Keratinocyte (primary cell): ENCODE results near the gene IFFO2. TPM values are rescaled to one million over a fixed set of nuclear protein-coding genes. Genes with fewer than 3 reads are reported as not detected.

Experiments used
- DNase-seq: peaks from one replicate; pipeline ENCODE4 v3.0.0-alpha.2; 2011; ENCODE audit warnings: low read depth, missing footprints, low spot score
- FAIRE-seq: peaks from 2 replicates; lab custom pipeline; 2011; peaks lifted over from hg19 to GRCh38; lab: Jason Lieb, UNC
- H2AFZ ChIP-seq: 2 replicates; pipeline ENCODE4 v1.6.0; 2012; ENCODE audit warnings: low read length, control low read depth, inconsistent platforms; ENCODE audit not compliant: control insufficient read depth
- H3K27ac ChIP-seq: 2 replicates; pipeline ENCODE4 v1.5.1; 2011; ENCODE audit warnings: low read length; ENCODE audit not compliant: control insufficient read depth, insufficient read depth
- H3K27me3 ChIP-seq: 3 replicates; pipeline ENCODE4 v1.6.0; 2011; ENCODE audit warnings: low read length; ENCODE audit not compliant: control insufficient read depth, insufficient read depth; ENCODE audit errors: extremely low read depth
- H3K36me3 ChIP-seq, 2 experiments: 2 replicates in 1 of 2; 3 replicates in 1 of 2; pipeline ENCODE4 v1.5.1; 2011; ENCODE audit warnings: low read length in 2 of 2, mild to moderate bottlenecking in 1 of 2; ENCODE audit not compliant: control insufficient read depth in 2 of 2, insufficient read depth in 2 of 2; ENCODE audit errors: extremely low read depth in 1 of 2
- H3K4me1 ChIP-seq: 3 replicates; pipeline ENCODE4 v1.5.1; 2011; ENCODE audit warnings: low read length; ENCODE audit not compliant: control insufficient read depth, insufficient read depth; ENCODE audit errors: extremely low read depth
- H3K4me2 ChIP-seq: 3 replicates; pipeline ENCODE4 v1.6.0; 2011; ENCODE audit warnings: low read depth, low read length; ENCODE audit not compliant: control insufficient read depth, insufficient read depth; ENCODE audit errors: extremely low read depth
- H3K4me3 ChIP-seq, 3 experiments: fragments of 200-600 bp in 1 of 3; sonication (generic) in 1 of 3; 2 replicates in 2 of 3; 3 replicates in 1 of 3; pipeline ENCODE4 v1.5.1; 2011 to 2016; ENCODE audit warnings: low read length in 3 of 3, mild to moderate bottlenecking in 3 of 3, control low read depth in 2 of 3, inconsistent platforms in 1 of 3, low read depth in 1 of 3, mixed read lengths in 1 of 3, mixed run types in 1 of 3, moderate library complexity in 1 of 3; ENCODE audit not compliant: control insufficient read depth in 2 of 3, insufficient read depth in 2 of 3; ENCODE audit errors: extremely low read depth in 1 of 3
- H3K79me2 ChIP-seq: 2 replicates; pipeline ENCODE4 v1.6.0; 2012; ENCODE audit warnings: low read length; ENCODE audit not compliant: control insufficient read depth, insufficient read depth
- H3K9ac ChIP-seq: 3 replicates; pipeline ENCODE4 v1.6.0; 2011; ENCODE audit warnings: low read length; ENCODE audit not compliant: control insufficient read depth, insufficient read depth; ENCODE audit errors: extremely low read depth
- H3K9me1 ChIP-seq: 3 replicates; pipeline ENCODE4 v1.6.0; 2011; ENCODE audit warnings: low read length; ENCODE audit not compliant: control insufficient read depth, insufficient read depth; ENCODE audit errors: extremely low read depth
- H3K9me3 ChIP-seq: 2 replicates; pipeline ENCODE4 v1.5.1; 2012; ENCODE audit warnings: low read depth, low read length; ENCODE audit not compliant: control insufficient read depth
- H4K20me1 ChIP-seq: 3 replicates; pipeline ENCODE4 v1.6.0; 2011; ENCODE audit warnings: low read length; ENCODE audit not compliant: control insufficient read depth, insufficient read depth; ENCODE audit errors: extremely low read depth
- EZH2 ChIP-seq: IDR thresholded peaks from one replicate; pipeline ENCODE4 v1.6.1; 2012; ENCODE audit warnings: inconsistent platforms, mild to moderate bottlenecking, low read length, moderate library complexity
- dilution Hi-C: fragments of 300-500 bp; cut with MboI; formaldehyde crosslinking; loops from one replicate; pipeline ENCODE4 v1.7.0; 2020; ENCODE audit warnings: low sequenced_read_pairs; ENCODE audit not compliant: extremely low pct_ligation_motif_present
- polyA plus RNA-seq, 5 experiments: library from polyadenylated mRNA; depleted of rRNA in 3 of 5; stranded (reverse) in 3 of 5; stranded (forward) in 1 of 5; unstranded in 1 of 5; fragments of >200 nt; gene quantifications; 1 replicate in 1 of 5; 2 replicates in 3 of 5; 3 replicates in 1 of 5; pipeline versions ENCODE4 v1.2.1 to v1.2.3, GENCODE V29; 2011 to 2012; ENCODE audit warnings: missing spikeins in 2 of 5, low read depth in 1 of 5, low replicate concordance in 1 of 5
- TF ChIP-seq, protein P1 (sequence below), 3 experiments: IDR thresholded peaks in 1 of 3; conservative IDR thresholded peaks in 1 of 3; optimal IDR thresholded peaks in 1 of 3; 2 replicates in 2 of 3; 3 replicates in 1 of 3; pipeline versions ENCODE3 to v1.5.1; 2011; ENCODE audit warnings: low read length in 3 of 3, mild to moderate bottlenecking in 3 of 3, moderate library complexity in 2 of 3, control low read depth in 1 of 3, inconsistent platforms in 1 of 3; ENCODE audit not compliant: insufficient read depth in 2 of 3; ENCODE audit errors: extremely low read depth in 1 of 3

Gene IFFO2
- polyA plus RNA-seq, 1 donor (not counting 4 experiments of a cell fraction or from before 2014, with no cell fraction given), result 57.9 TPM

DNA sequence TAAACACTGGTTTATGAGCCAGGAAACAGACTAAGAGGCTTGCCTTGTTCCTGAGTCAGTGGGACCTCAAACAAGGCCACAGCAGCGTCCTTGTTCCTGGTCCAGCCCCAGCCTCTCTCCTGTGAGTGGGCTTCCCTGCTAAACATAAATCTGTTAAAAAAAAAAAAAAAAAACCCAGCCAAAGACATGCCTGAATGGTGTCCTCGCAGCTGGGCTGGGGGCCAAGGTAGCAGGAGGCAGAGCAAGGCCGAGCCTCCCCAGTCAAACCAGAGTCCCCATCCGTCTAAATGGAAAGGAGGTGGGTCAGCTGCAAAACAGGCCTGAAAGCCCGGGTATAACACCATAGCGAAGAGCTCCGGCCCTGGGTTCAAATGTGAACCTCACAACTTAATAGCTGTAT, 18.1 kb upstream of the IFFO2 start:
- H3K36me3 ChIP-seq, result no peaks in the 10 kb centered on the region
- no peak overlapping the region for H3K4me2 ChIP-seq
- no peak overlapping the region for H2AFZ ChIP-seq
- no peak overlapping the region for H3K9ac ChIP-seq
- H3K27ac ChIP-seq, result no peak overlapping the region
- H3K79me2 ChIP-seq, result no peaks in the 10 kb centered on the region
- dilution Hi-C loops, result no loop called here
- H4K20me1 ChIP-seq, result no peaks in the 10 kb centered on the region
- H3K4me1 ChIP-seq, result peaks cover 13% of the 10 kb centered on the region
- H3K9me3 ChIP-seq, result no peaks in the 10 kb centered on the region
- TF ChIP-seq, protein P1, sequence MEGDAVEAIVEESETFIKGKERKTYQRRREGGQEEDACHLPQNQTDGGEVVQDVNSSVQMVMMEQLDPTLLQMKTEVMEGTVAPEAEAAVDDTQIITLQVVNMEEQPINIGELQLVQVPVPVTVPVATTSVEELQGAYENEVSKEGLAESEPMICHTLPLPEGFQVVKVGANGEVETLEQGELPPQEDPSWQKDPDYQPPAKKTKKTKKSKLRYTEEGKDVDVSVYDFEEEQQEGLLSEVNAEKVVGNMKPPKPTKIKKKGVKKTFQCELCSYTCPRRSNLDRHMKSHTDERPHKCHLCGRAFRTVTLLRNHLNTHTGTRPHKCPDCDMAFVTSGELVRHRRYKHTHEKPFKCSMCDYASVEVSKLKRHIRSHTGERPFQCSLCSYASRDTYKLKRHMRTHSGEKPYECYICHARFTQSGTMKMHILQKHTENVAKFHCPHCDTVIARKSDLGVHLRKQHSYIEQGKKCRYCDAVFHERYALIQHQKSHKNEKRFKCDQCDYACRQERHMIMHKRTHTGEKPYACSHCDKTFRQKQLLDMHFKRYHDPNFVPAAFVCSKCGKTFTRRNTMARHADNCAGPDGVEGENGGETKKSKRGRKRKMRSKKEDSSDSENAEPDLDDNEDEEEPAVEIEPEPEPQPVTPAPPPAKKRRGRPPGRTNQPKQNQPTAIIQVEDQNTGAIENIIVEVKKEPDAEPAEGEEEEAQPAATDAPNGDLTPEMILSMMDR (optimal IDR thresholded peaks at IDR 0.05 in 1 of 3, IDR thresholded peaks at IDR 0.05 in 1 of 3, conservative IDR thresholded peaks at IDR 0.05 in 1 of 3; ENCODE audit: extremely low read depth in 1 of 3, insufficient read depth in 2 of 3, low read length in 3 of 3), result no peak
- no peaks in the 10 kb centered on the region for H3K9me1 ChIP-seq
- no peak for DNase-seq
- no peak for FAIRE-seq
- no peaks in the 10 kb centered on the region for H3K27me3 ChIP-seq
- H3K4me3 ChIP-seq, result no peak overlapping the region

DNA sequence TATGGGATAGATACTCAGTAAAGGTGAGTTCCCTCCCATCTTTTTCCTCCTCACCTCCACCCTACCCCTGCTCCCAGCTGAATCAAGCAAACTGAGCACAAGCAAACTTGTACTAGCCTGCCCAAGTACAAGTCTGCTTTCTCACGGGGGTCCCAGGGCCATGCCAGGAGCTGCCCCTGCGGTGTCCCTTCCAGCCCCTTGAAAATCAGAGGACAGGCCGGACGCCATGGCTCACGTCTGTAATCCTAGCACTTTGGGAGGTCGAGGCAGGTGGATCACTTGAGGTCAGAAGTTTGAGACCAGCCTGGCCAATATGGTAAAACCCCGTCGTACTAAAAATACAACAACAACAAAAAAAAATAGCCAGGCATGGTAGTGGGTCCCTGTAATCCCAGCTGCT, 17.5 kb upstream of the IFFO2 start:
- Histone ChIP-seq H3K9ac (no peak overlapping the region), H3K79me2 (no peaks in the 10 kb centered on the region)
- DNase-seq, result no peak

More for the DNA sequence above, 17.5 kb upstream of the IFFO2 start:
- Histone ChIP-seq H4K20me1 (no peaks in the 10 kb centered on the region), H3K4me1 (peaks cover 13% of the 10 kb centered on the region), H2AFZ (no peak overlapping the region), H3K27ac (no peak overlapping the region), H3K9me1 (no peaks in the 10 kb centered on the region), H3K27me3 (no peaks in the 10 kb centered on the region), H3K9me3 (no peaks in the 10 kb centered on the region), H3K4me2 (no peak overlapping the region), H3K4me3 (no peak overlapping the region), H3K36me3 (no peaks in the 10 kb centered on the region)
- no peak for FAIRE-seq
- TF ChIP-seq EZH2, result no peak
- TF ChIP-seq, protein P1 (optimal IDR thresholded peaks at IDR 0.05 in 1 of 3, IDR thresholded peaks at IDR 0.05 in 1 of 3, conservative IDR thresholded peaks at IDR 0.05 in 1 of 3; ENCODE audit: extremely low read depth in 1 of 3, insufficient read depth in 2 of 3, low read length in 3 of 3), result no peak
- dilution Hi-C loops, result no loop called here
